Spleen (tissue), 11 donors: ENCODE data around the gene GBP3. TPM values are rescaled to one million over a fixed set of nuclear protein-coding genes. Genes with fewer than 3 reads are reported as not detected.
"Not testable (repeated sequence)": the region's sequence is repeated elsewhere in the genome, so short reads cannot be mapped to it uniquely, and the experiment has no call there.

Experiments used
- DNase-seq: peaks from one replicate; pipeline ENCODE4 v3.0.0-alpha.2; 2020
- H3K27ac ChIP-seq, 8 donors: fragments of 200-600 bp; sonication (generic) in 7 of 8; 1 replicate in 4 of 8; 2 replicates in 4 of 8; pipeline versions ENCODE4 v1.5.0 to v1.8.0; 2016 to 2021; ENCODE audit warnings: inconsistent platforms in 4 of 8, mild to moderate bottlenecking in 4 of 8, moderate library complexity in 1 of 8
- H3K27me3 ChIP-seq, 7 donors: fragments of 200-600 bp; sonication (generic) in 6 of 7; replicated peaks in 1 of 7; 1 replicate in 4 of 7; 2 replicates in 3 of 7; pipeline versions ENCODE4 v1.5.0 to v1.8.0; 2016 to 2021; ENCODE audit warnings: inconsistent platforms in 3 of 7, mild to moderate bottlenecking in 1 of 7
- H3K36me3 ChIP-seq, 6 donors: fragments of 200-600 bp; sonication (generic) in 5 of 6; 1 replicate in 4 of 6; 2 replicates in 2 of 6; pipeline versions ENCODE4 v1.5.0 to v1.8.0; 2016 to 2021; ENCODE audit warnings: inconsistent platforms in 2 of 6
- H3K4me1 ChIP-seq, 6 donors: fragments of 200-600 bp; sonication (generic) in 5 of 6; 1 replicate in 3 of 6; 2 replicates in 3 of 6; pipeline versions ENCODE4 v1.5.0 to v1.8.0; 2016 to 2021; ENCODE audit warnings: inconsistent platforms in 3 of 6
- H3K4me3 ChIP-seq, 8 donors: fragments of 200-600 bp; sonication (generic) in 7 of 8; 1 replicate in 4 of 8; 2 replicates in 4 of 8; pipeline versions ENCODE4 v1.5.0 to v1.8.0; 2016 to 2021; ENCODE audit warnings: inconsistent platforms in 4 of 8, mild to moderate bottlenecking in 4 of 8, moderate library complexity in 2 of 8
- H3K9me3 ChIP-seq, 8 donors: fragments of 200-600 bp; sonication (generic) in 7 of 8; 1 replicate in 4 of 8; 2 replicates in 4 of 8; pipeline versions ENCODE4 v1.5.0 to v1.8.0; 2016 to 2021; ENCODE audit warnings: inconsistent platforms in 4 of 8
- POLR2A ChIP-seq, 3 donors: fragments of 450-650 bp; IDR thresholded peaks; one replicate each; pipeline ENCODE4 v1.5.1; 2017; ENCODE audit warnings: antibody characterized with exemption in 3 of 3, mild to moderate bottlenecking in 1 of 3
- POLR2AphosphoS5 ChIP-seq, 3 donors: sonication (generic); formaldehyde crosslinking; IDR thresholded peaks; one replicate each; pipeline ENCODE4 v1.5.1; 2017; ENCODE audit warnings: antibody characterized with exemption in 3 of 3
- WGBS, 5 donors: extraction: QIAGEN DNeasy Blood & Tissue Kit in 3 of 5; methylation state at CpG; one replicate each; pipeline versions ENCODE4 v1.1.5 to v1.1.7; 2013 to 2018; 5-methylcytosine and 5-hydroxymethylcytosine counted together
- intact Hi-C: fragments of 100-400 bp; cut with DNase I; formaldehyde crosslinking; loops from one replicate; pipeline ENCODE4 v1.15.0; 2023; ENCODE audit warnings: low total_unique reads
- polyA plus RNA-seq, 3 donors: library from polyadenylated mRNA; stranded (reverse); fragments of 200-250 nt; gene quantifications; one replicate each; pipeline ENCODE4 v1.2.1, GENCODE V29; 2013
- total RNA-seq, 7 donors: library from RNA; depleted of rRNA in 3 of 7; stranded (reverse); fragments of >200 nt in 3 of 7; fragmentation: NEBNext Ultra II Directional in 4 of 7; extraction: Animal tissue kit (Norgen Biotek cat#: 25700) in 4 of 7; gene quantifications; one replicate each; pipeline versions ENCODE4 v1.1.0 to v1.2.1, GENCODE V29; 2016 to 2021
- TF ChIP-seq, protein P1 (sequence below), 11 experiments: fragments of 200-600 bp in 7 of 11; fragments of 450-650 bp in 4 of 11; sonication (generic) in 4 of 11; IDR thresholded peaks in 8 of 11; conservative IDR thresholded peaks in 3 of 11; 1 replicate in 7 of 11; 2 replicates in 4 of 11; pipeline versions ENCODE4 v1.4.0 to v1.8.0; 2016 to 2021; ENCODE audit warnings: antibody characterized with exemption in 11 of 11, inconsistent platforms in 4 of 11, mild to moderate bottlenecking in 1 of 11
- donor health status: healthy with polysubstance abuse.
- donor health status: DM: no; HTN: no; CAD: no; lungs with moderate emphysema.
- donor health status: DM: no; HTN: no; CAD: no.
- donor health status: Bipolar disorder and iron deficiency.
- donor health status: healthy.
- donor health status: DM: no; HTN: no; CAD: no.
- donor health status: DM: yes; HTN: yes; CAD: no.

GBP3 gene
- total and polyA plus RNA-seq, 10 donors: 7.3 to 54.7 (median 26.6) TPM

DNA sequence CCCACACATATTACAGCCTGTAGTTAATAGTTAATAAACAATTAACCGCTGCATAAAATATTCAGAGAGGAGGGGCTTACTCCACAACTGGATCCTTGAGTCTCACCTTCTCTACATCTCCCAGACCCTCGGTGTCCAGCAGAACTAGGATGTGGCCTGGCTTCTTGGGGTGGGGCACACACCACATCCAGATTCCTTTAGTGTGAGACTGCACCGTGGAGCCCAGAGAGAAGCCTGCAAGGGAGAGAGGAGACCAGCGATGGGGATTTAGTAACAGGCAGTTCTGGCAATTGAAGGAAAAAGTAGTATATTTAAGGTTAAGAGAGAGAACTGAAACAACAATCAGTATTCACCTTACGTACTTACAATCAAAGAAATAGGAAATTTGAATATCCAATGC lies 37.4 kb upstream of the GBP3 start:
- no peak for DNase-seq
- Histone ChIP-seq H3K27me3 (no peaks in the 10 kb centered on the region), H3K36me3 (peaks cover 0 to 83% (median 48%) of the 10 kb centered on the region in 6 donors), H3K9me3 (no peaks in the 10 kb centered on the region), H3K4me3 (peak overlapping the region in 1 of 8 donors; percentile 50), H3K4me1 (peaks cover 13 to 52% (median 36%) of the 10 kb centered on the region in 6 donors), H3K27ac (no peak overlapping the region)
- TF ChIP-seq, protein P1, sequence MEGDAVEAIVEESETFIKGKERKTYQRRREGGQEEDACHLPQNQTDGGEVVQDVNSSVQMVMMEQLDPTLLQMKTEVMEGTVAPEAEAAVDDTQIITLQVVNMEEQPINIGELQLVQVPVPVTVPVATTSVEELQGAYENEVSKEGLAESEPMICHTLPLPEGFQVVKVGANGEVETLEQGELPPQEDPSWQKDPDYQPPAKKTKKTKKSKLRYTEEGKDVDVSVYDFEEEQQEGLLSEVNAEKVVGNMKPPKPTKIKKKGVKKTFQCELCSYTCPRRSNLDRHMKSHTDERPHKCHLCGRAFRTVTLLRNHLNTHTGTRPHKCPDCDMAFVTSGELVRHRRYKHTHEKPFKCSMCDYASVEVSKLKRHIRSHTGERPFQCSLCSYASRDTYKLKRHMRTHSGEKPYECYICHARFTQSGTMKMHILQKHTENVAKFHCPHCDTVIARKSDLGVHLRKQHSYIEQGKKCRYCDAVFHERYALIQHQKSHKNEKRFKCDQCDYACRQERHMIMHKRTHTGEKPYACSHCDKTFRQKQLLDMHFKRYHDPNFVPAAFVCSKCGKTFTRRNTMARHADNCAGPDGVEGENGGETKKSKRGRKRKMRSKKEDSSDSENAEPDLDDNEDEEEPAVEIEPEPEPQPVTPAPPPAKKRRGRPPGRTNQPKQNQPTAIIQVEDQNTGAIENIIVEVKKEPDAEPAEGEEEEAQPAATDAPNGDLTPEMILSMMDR (IDR thresholded peaks at IDR 0.05 in 8 of 11, conservative IDR thresholded peaks at IDR 0.05 in 3 of 11): no peak
- TF ChIP-seq POLR2A (IDR thresholded peaks at IDR 0.05): no peak
- no peak for TF ChIP-seq POLR2AphosphoS5 (IDR thresholded peaks at IDR 0.05)
- 74 to 96% (median 84%) methylated on average over 5 of the region's 5 CpGs for WGBS, 5 donors
- intact Hi-C loops: no loop called here

DNA sequence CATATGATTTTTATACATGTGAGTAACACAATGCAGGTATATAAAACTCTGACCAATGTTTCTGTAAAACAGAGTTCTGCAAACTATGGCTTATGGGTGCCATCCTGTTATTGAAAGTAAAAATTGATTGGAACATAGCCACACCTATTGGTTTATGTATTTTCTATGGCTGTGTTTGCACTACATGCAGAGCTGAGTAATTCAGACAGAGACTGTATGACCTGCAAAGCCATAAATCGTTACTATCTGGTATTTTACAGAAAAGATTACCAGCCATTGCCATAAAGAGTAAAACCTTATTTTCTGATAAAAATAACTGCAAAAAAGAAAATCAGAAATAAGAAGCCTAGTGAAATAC lies 29.3 kb upstream of the GBP3 start:
- WGBS, 5 donors: 88 to 100% (median 92%) methylated on average over 1 of the region's 1 CpG
- TF ChIP-seq POLR2A (IDR thresholded peaks at IDR 0.05) (no peak), POLR2AphosphoS5 (IDR thresholded peaks at IDR 0.05) (no peak)
- TF ChIP-seq, protein P1 (IDR thresholded peaks at IDR 0.05 in 8 of 11, conservative IDR thresholded peaks at IDR 0.05 in 3 of 11): no peak
- Histone ChIP-seq H3K27me3 (no peaks in the 10 kb centered on the region), H3K9me3 (no peaks in the 10 kb centered on the region), H3K27ac (no peak overlapping the region), H3K4me3 (no peak overlapping the region), H3K36me3 (peaks cover 0 to 96% (median 63%) of the 10 kb centered on the region in 6 donors), H3K4me1 (peaks cover 0 to 10% (median 0%) of the 10 kb centered on the region in 6 donors)
- no peak for DNase-seq
- intact Hi-C loops: no loop called here

DNA sequence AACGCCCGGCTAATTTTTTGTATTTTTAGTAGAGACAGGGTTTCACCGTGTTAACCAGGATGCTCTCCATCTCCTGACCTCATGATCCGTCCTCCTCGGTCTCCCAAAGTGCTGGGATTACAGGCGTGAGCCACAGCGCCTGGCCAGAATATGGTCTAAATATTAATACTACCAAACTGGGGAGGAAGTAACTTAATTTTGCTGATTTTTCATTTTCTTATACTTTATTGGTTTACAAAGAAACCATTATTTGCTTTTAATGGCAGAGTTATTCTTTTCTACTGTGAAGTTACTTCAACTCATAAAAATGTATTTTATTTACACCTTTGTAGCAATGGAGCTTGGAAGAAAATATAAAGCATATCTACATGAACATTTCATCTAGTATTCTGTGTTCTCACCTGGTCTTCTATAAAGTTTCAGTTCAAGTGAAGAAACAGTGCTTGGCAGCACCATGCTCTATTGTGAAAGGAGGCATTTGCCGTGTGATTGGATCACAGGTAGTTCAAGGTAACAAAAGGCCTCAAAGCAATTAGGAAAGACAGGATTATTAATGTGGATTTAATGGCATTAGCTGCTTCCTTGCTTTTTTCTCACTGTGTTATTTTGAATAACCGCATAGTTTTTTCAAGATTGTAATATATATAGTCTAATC lies 28.8 kb upstream of the GBP3 start:
- intact Hi-C loops: no loop called here
- no peak overlapping the region for H3K27ac ChIP-seq
- H3K9me3 ChIP-seq: no peaks in the 10 kb centered on the region
- peaks cover 0 to 90% (median 58%) of the 10 kb centered on the region in 6 donors for H3K36me3 ChIP-seq
- WGBS, 5 donors: 84 to 99% (median 92%) methylated on average over 9 of the region's 9 CpGs
- H3K4me1 ChIP-seq: peaks cover 0 to 10% (median 0%) of the 10 kb centered on the region in 6 donors
- no peak for TF ChIP-seq POLR2A (IDR thresholded peaks at IDR 0.05)
- no peak for TF ChIP-seq POLR2AphosphoS5 (IDR thresholded peaks at IDR 0.05)
- TF ChIP-seq, protein P1 (IDR thresholded peaks at IDR 0.05 in 8 of 11, conservative IDR thresholded peaks at IDR 0.05 in 3 of 11): no peak
- no peak overlapping the region for H3K4me3 ChIP-seq
- H3K27me3 ChIP-seq: no peaks in the 10 kb centered on the region
- DNase-seq: no peak

DNA sequence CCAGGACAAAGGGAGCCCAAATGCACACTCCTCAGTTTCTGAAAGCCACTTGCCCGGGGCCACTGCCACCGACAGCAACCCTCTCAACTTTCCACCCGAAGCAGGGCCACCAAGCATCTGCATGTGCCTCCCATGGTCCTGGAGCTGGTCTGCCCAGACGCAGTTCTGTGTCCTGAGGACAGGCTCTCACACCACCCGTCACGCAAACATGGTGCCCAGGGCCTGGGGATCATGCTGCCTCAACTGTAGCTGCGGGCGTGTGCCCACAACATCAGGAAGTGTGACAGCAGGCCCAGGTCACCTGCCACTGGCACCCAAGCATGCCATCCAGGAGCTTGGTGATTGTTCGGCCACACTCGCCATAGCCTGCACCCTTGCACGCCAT lies 28.0 kb upstream of the GBP3 start:
- peaks cover 0 to 10% (median 0%) of the 10 kb centered on the region in 6 donors for H3K4me1 ChIP-seq
- no peak overlapping the region for H3K4me3 ChIP-seq
- no peaks in the 10 kb centered on the region for H3K9me3 ChIP-seq
- intact Hi-C loops: no loop called here
- DNase-seq: no peak
- H3K36me3 ChIP-seq: peaks cover 0 to 83% (median 50%) of the 10 kb centered on the region in 6 donors
- H3K27ac ChIP-seq: no peak overlapping the region
- no peaks in the 10 kb centered on the region for H3K27me3 ChIP-seq
- TF ChIP-seq, protein P1 (IDR thresholded peaks at IDR 0.05 in 8 of 11, conservative IDR thresholded peaks at IDR 0.05 in 3 of 11): no peak
- TF ChIP-seq POLR2A (IDR thresholded peaks at IDR 0.05): no peak
- peak in 1 of 3 donors; percentile 12 for TF ChIP-seq POLR2AphosphoS5 (IDR thresholded peaks at IDR 0.05)
- 97 to 100% (median 98%) methylated on average over 5 to 11 of the region's 11 CpGs for WGBS, 5 donors

DNA sequence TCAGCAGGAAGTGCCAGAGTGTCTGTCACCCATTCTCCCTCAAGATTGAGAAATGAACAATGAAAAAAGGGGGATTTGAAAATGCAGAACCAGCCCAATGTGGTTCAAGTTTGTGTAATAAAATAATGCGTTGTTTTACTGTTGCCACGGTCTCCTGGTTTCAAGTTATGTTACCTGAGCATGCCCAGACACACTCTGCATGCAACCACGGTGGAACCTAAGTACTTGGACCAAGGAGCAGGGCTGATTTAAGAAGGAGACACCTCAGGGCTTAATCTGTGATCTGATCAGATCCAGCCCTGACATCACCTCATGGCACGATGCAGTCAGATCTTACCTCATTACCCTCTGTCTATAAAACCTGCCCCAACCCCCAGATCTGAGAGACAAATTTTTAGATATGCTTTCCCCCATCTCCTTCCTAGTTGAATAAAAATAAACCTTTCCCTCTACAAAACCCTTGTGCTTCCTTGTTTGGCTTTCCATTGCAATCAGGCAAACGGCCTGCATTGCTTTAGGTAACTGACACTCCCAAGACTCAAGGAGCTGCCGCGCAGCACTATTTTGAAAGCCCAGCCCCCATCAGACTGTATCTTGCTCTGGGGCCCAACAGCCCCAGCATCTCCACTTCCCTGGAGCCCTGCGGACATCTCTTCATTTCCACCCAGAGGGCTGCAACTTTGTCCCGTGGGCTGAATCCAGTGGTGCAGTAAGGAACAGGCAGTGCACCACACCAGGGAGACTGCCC lies 27.4 kb upstream of the GBP3 start:
- H3K27ac ChIP-seq, intact Hi-C loops, DNase-seq, H3K4me1 ChIP-seq, H3K9me3 ChIP-seq, H3K27me3 ChIP-seq, H3K4me3 ChIP-seq: not testable (repeated sequence)
- H3K36me3 ChIP-seq: peaks cover 0 to 77% (median 46%) of the 10 kb centered on the region in 6 donors
- WGBS, 5 donors: 69 to 89% (median 75%) methylated on average over 9 of the region's 9 CpGs

DNA sequence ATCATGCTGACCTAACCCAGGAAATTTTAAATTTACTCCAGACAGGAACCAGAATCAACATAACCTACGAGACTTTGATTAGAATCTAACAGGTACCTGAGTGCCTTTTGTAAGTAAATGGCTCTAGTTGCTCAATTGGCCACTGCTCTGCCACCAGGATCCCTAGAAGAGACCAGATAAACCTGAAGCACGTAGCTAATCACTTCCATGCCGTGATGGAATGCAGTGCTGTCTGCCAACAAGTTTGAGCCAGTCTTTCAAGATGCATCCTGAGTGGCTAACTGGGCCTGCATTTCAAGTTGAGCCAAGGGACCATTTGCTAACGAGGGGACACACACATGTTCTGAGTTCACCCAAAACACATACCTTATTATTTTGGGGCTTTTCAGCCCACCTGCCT lies 26.5 kb upstream of the GBP3 start:
- intact Hi-C loops, H3K4me3 ChIP-seq, H3K27me3 ChIP-seq, DNase-seq, H3K4me1 ChIP-seq, H3K9me3 ChIP-seq, H3K27ac ChIP-seq: not testable (repeated sequence)
- 92 to 100% (median 94%) methylated on average over 1 to 2 of the region's 4 CpGs for WGBS, 5 donors
- peaks cover 0 to 69% (median 41%) of the 10 kb centered on the region in 6 donors for H3K36me3 ChIP-seq
